ENCODE measurements around the gene MERTK. TPM values are rescaled to one million over a fixed set of nuclear protein-coding genes. Genes with fewer than 3 reads are reported as not detected.

Gene MERTK
- total and polyA plus RNA-seq, 2 of the 13 experiments (the other 11 are each of a cell fraction or from before 2014, with no cell fraction given): 37.3 to 44.7 TPM

- no peak for FAIRE-seq
- CTCF ChIA-PET (ENCODE audit: low intra/inter-chr PET ratio, low total read pairs): no interaction called here
- in situ Hi-C loops (cut with HindIII; ENCODE audit: extremely low pct_ligation_motif_present, low pct_unique_long_range_greater_than_20kb): no loop called here
Observed at GRCh38 chr2:111948832-111949231, 50.4 kb downstream of the MERTK start.

DNA sequence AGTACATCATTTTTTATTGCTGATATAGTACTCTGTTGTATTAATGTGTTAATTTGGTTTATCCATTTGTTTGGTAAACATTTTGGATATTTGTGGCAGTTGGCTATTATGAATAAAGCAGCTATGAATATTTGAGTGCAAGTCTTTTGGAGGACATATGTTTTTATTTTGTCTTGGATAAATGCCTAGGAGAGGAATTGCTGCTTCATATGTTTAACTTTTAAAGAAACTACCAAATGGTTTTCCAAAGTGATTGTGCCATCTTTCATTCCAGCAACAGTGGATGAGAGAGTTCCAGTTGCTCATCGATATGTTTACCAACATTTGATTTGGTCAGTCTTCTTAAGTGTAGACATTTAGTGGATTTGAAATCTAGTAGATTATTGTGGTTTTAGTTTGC, 51.8 kb downstream of the MERTK start:
- no peaks in the 10 kb centered on the region for H3K9me3 ChIP-seq (ENCODE audit: low read length)
- H3K9ac ChIP-seq (ENCODE audit: insufficient read depth, low read depth, low read length): no peak overlapping the region
- in situ Hi-C loops (cut with HindIII; ENCODE audit: extremely low pct_ligation_motif_present, low pct_unique_long_range_greater_than_20kb): no loop called here
- no peaks in the 10 kb centered on the region for H3K79me2 ChIP-seq (ENCODE audit: insufficient read depth, low read length)
- H4K20me1 ChIP-seq (ENCODE audit: insufficient read depth, low read length): no peaks in the 10 kb centered on the region
- no peak overlapping the region for H3K4me2 ChIP-seq (ENCODE audit: low read depth, low read length)
- no peak for ATAC-seq
- no peak overlapping the region for H3K27ac ChIP-seq (ENCODE audit: extremely low read length, insufficient read depth, low read length)
- peaks cover 20 to 54% of the 10 kb centered on the region in 2 experiments for H3K36me3 ChIP-seq (replicated peaks in 1 of 2; ENCODE audit: control insufficient read depth in 1 of 2, insufficient read depth in 2 of 2, low read length in 2 of 2)
- no peak overlapping the region for H3K4me3 ChIP-seq (replicated peaks in 1 of 3; ENCODE audit: insufficient read depth in 1 of 3, low read depth in 2 of 3, low read length in 3 of 3)
- no peak overlapping the region for H2AFZ ChIP-seq (ENCODE audit: low read length)
- ChIA-PET CTCF (ENCODE audit: low intra/inter-chr PET ratio, low total read pairs) (no interaction called here), POLR2A (no interaction called here)
- no peak for DNase-seq (ENCODE audit: low spot score)
- BruUV-seq (replicated peaks): no TSS peak
- intact Hi-C loops (cut with micrococcal nuclease; ENCODE audit: unreplicated experiment): no loop called here
- peaks cover 56% of the 10 kb centered on the region for H3K4me1 ChIP-seq (ENCODE audit: insufficient read depth, low read length)
- 94% methylated on average over 1 of the region's 1 CpG for WGBS (ENCODE audit: low lambda C conversion rate)
- no peak for FAIRE-seq
- H3K27me3 ChIP-seq (ENCODE audit: control insufficient read depth in 1 of 2, insufficient read depth in 2 of 2, low read length in 2 of 2): no peaks in the 10 kb centered on the region
- no peak for TF ChIP-seq ZNF546 (CRISPR knock-in tag; conservative IDR thresholded peaks at IDR 0.05)
- TF ChIP-seq ZNF484 (CRISPR knock-in tag; IDR thresholded peaks at IDR 0.05; ENCODE audit: borderline replicate concordance, low read depth): no peak
- TF ChIP-seq XBP1 (CRISPR knock-in tag; IDR thresholded peaks at IDR 0.05): no peak
- no peak for TF ChIP-seq ZNF749 (CRISPR knock-in tag; IDR thresholded peaks at IDR 0.05; ENCODE audit: borderline replicate concordance)
- TF ChIP-seq, protein P1, sequence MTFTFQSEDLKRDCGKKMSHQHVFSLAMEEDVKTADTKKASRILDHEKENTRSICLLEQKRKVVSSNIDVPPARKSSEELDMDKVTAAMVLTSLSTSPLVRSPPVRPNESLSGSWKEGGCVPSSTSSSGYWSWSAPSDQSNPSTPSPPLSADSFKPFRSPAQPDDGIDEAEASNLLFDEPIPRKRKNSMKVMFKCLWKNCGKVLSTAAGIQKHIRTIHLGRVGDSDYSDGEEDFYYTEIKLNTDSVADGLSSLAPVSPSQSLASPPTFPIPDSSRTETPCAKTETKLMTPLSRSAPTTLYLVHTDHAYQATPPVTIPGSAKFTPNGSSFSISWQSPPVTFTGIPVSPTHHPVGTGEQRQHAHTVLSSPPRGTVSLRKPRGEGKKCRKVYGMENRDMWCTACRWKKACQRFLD (CRISPR knock-in tag; IDR thresholded peaks at IDR 0.05; ENCODE audit: borderline replicate concordance): no peak
- TF ChIP-seq ZNF124 (CRISPR knock-in tag; IDR thresholded peaks at IDR 0.05): no peak
- TF ChIP-seq TMF1 (CRISPR knock-in tag; IDR thresholded peaks at IDR 0.05; ENCODE audit: low read depth): no peak
- no peak for TF ChIP-seq ZFP62 (CRISPR knock-in tag; IDR thresholded peaks at IDR 0.05)
- TF ChIP-seq ZSCAN29 (CRISPR knock-in tag; conservative IDR thresholded peaks at IDR 0.05): no peak
- TF ChIP-seq, protein P2, sequence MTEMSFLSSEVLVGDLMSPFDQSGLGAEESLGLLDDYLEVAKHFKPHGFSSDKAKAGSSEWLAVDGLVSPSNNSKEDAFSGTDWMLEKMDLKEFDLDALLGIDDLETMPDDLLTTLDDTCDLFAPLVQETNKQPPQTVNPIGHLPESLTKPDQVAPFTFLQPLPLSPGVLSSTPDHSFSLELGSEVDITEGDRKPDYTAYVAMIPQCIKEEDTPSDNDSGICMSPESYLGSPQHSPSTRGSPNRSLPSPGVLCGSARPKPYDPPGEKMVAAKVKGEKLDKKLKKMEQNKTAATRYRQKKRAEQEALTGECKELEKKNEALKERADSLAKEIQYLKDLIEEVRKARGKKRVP (CRISPR knock-in tag; IDR thresholded peaks at IDR 0.05): no peak
- TF ChIP-seq NFE2 (CRISPR knock-in tag; IDR thresholded peaks at IDR 0.05): no peak
- TF ChIP-seq ZNF33B (CRISPR knock-in tag; IDR thresholded peaks at IDR 0.05): no peak
- TF ChIP-seq KDM5B (CRISPR knock-in tag; IDR thresholded peaks at IDR 0.05; ENCODE audit: borderline replicate concordance): no peak

More at GRCh38 chr2:111948832-111949231, 50.4 kb downstream of the MERTK start:
- no peak overlapping the region for H3K4me2 ChIP-seq (ENCODE audit: low read depth, low read length)
- WGBS (ENCODE audit: low lambda C conversion rate): 92% methylated on average over 4 of the region's 4 CpGs
- H3K79me2 ChIP-seq (ENCODE audit: insufficient read depth, low read length): no peaks in the 10 kb centered on the region
- no TSS peak for BruUV-seq (replicated peaks)
- intact Hi-C loops (cut with micrococcal nuclease; ENCODE audit: unreplicated experiment): no loop called here
- H3K36me3 ChIP-seq (replicated peaks in 1 of 2; ENCODE audit: control insufficient read depth in 1 of 2, insufficient read depth in 2 of 2, low read length in 2 of 2): peaks cover 20 to 50% of the 10 kb centered on the region in 2 experiments
- TF ChIP-seq REL (CRISPR knock-in tag; conservative IDR thresholded peaks at IDR 0.05): no peak
- no peak for TF ChIP-seq KLF15 (CRISPR knock-in tag; IDR thresholded peaks at IDR 0.05; ENCODE audit: borderline replicate concordance)
- TF ChIP-seq ZMYM3 (CRISPR knock-in tag; IDR thresholded peaks at IDR 0.05): peak; percentile 85
- TF ChIP-seq, protein P3, sequence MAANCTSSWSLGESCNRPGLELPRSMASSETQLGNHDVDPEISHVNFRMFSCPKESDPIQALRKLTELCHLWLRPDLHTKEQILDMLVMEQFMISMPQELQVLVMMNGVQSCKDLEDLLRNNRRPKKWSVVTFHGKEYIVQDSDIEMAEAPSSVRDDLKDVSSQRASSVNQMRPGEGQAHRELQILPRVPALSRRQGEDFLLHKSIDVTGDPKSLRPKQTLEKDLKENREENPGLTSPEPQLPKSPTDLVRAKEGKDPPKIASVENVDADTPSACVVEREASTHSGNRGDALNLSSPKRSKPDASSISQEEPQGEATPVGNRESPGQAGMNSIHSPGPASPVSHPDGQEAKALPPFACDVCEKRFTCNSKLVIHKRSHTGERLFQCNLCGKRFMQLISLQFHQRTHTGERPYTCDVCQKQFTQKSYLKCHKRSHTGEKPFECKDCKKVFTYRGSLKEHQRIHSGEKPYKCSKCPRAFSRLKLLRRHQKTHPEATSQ (CRISPR knock-in tag; IDR thresholded peaks at IDR 0.05; ENCODE audit: borderline replicate concordance): no peak
- no peak for TF ChIP-seq XRCC5 (optimal IDR thresholded peaks at IDR 0.05; ENCODE audit: low read length)
- H2AFZ ChIP-seq (ENCODE audit: low read length): no peak overlapping the region
- POLR2A ChIA-PET: no interaction called here
- H3K9me3 ChIP-seq (ENCODE audit: low read length): no peaks in the 10 kb centered on the region
- ATAC-seq (no peak), DNase-seq (ENCODE audit: low spot score) (no peak)
- no peaks in the 10 kb centered on the region for H4K20me1 ChIP-seq (ENCODE audit: insufficient read depth, low read length)
- no peak overlapping the region for H3K27ac ChIP-seq (ENCODE audit: extremely low read length, insufficient read depth, low read length)
- H3K4me3 ChIP-seq (replicated peaks in 1 of 3; ENCODE audit: insufficient read depth in 1 of 3, low read depth in 2 of 3, low read length in 3 of 3): no peak overlapping the region
- no peak overlapping the region for H3K9ac ChIP-seq (ENCODE audit: insufficient read depth, low read depth, low read length)
- peaks cover 56% of the 10 kb centered on the region for H3K4me1 ChIP-seq (ENCODE audit: insufficient read depth, low read length)
- no peaks in the 10 kb centered on the region for H3K27me3 ChIP-seq (ENCODE audit: control insufficient read depth in 1 of 2, insufficient read depth in 2 of 2, low read length in 2 of 2)
